Panc1 (cell line): ENCODE measurements around the gene CSNK2A3. TPM values are rescaled to one million over a fixed set of nuclear protein-coding genes. Genes with fewer than 3 reads are reported as not detected.

Source experiments
- ATAC-seq: fragments of 200-7000 bp; cut with Tn5 transposase; 2 replicates; pipeline ENCODE4 v1.9.1; 2020; ENCODE audit warnings: mild to moderate bottlenecking, moderate library complexity
- BruUV-seq: library from RNA; stranded (reverse); fragments of 400-500 nt; replicated peaks from 2 replicates; lab custom pipeline; 2021; lab: Mats Ljungman, UMichigan
- CTCF ChIA-PET: fragments of 300-600 bp; sonication (Branson Sonifier 250); formaldehyde crosslinking; loops from one replicate; lab custom pipeline; 2022; ENCODE audit warnings: antibody characterized with exemption; lab: Charles Lee
- POLR2A ChIA-PET: fragments of 300-600 bp; sonication (Branson Sonifier 250); formaldehyde crosslinking; loops from one replicate; lab custom pipeline; 2022; ENCODE audit warnings: antibody characterized with exemption; lab: Charles Lee
- DNase-seq: peaks from one replicate; pipeline ENCODE4 v3.0.0-alpha.2; 2010; ENCODE audit warnings: low read depth, low spot score
- H3K27ac ChIP-seq: 2 replicates; pipeline ENCODE4 v1.5.1; 2011; ENCODE audit warnings: mild to moderate bottlenecking, low read length, inconsistent platforms
- H3K27me3 ChIP-seq: fragments of 200-500 bp; sonication (Bioruptor generic); 2 replicates; pipeline ENCODE4 v1.6.0; 2014; ENCODE audit warnings: low read length, inconsistent platforms; ENCODE audit not compliant: control insufficient read depth, insufficient read depth
- H3K36me3 ChIP-seq: fragments of 200-500 bp; sonication (Bioruptor generic); 2 replicates; pipeline ENCODE4 v1.5.1; 2014; ENCODE audit warnings: inconsistent platforms, mild to moderate bottlenecking, low read length, moderate library complexity; ENCODE audit not compliant: control insufficient read depth, insufficient read depth
- H3K4me1 ChIP-seq: 2 replicates; pipeline ENCODE4 v1.5.1; 2011; ENCODE audit warnings: inconsistent platforms, mild to moderate bottlenecking, low read length, moderate library complexity; ENCODE audit not compliant: control insufficient read depth, insufficient read depth
- H3K4me3 ChIP-seq, 2 experiments: 2 replicates each; pipeline ENCODE4 v1.5.1; 2011 to 2012; ENCODE audit warnings: low read depth in 2 of 2, low read length in 2 of 2, mild to moderate bottlenecking in 2 of 2, inconsistent platforms in 1 of 2, moderate library complexity in 1 of 2
- H3K9me3 ChIP-seq: fragments of 200-500 bp; sonication (Bioruptor generic); 2 replicates; pipeline ENCODE4 v1.5.1; 2014; ENCODE audit warnings: low read depth, mild to moderate bottlenecking, inconsistent platforms, low read length, moderate library complexity; ENCODE audit not compliant: control insufficient read depth, insufficient read depth
- CTCF ChIP-seq: fragments of 450-650 bp; IDR thresholded peaks from 2 replicates; pipeline ENCODE4 v1.5.1; 2017; ENCODE audit warnings: mild to moderate bottlenecking
- POLR2AphosphoS5 ChIP-seq: IDR thresholded peaks from 2 replicates; pipeline ENCODE4 v1.6.1; 2012; ENCODE audit warnings: mild to moderate bottlenecking, low read depth, low read length, moderate library complexity
- REST ChIP-seq, 2 experiments: IDR thresholded peaks; 2 replicates each; pipeline ENCODE4 v1.6.1; 2011 to 2012; ENCODE audit warnings: low read depth in 2 of 2, control low read depth in 1 of 2, low read length in 1 of 2, mild to moderate bottlenecking in 1 of 2, moderate library complexity in 1 of 2; ENCODE audit not compliant: insufficient read depth in 1 of 2
- SIN3A ChIP-seq: IDR thresholded peaks from 2 replicates; pipeline ENCODE4 v1.6.1; 2012; ENCODE audit warnings: low read depth, mild to moderate bottlenecking, low read length, moderate library complexity, borderline replicate concordance; ENCODE audit not compliant: insufficient read depth
- TCF7L2 ChIP-seq: IDR thresholded peaks from 2 replicates; pipeline ENCODE4 v1.6.1; 2011; ENCODE audit warnings: mild to moderate bottlenecking, low read depth, low read length, inconsistent platforms
- in situ Hi-C: cut with HindIII; loops from 2 replicates; pipeline ENCODE4 v1.10.0; 2016; ENCODE audit warnings: low sequenced_read_pairs, low pct_unique_long_range_greater_than_20kb
- intact Hi-C: fragments of 100-400 bp; cut with micrococcal nuclease; formaldehyde crosslinking; loops from one replicate; pipeline ENCODE4 v1.10.0; 2022; ENCODE audit not compliant: unreplicated experiment
- total RNA-seq: library from RNA; stranded (reverse); gene quantifications from one replicate; pipeline ENCODE4 v1.2.1, GENCODE V29; 2021; ENCODE audit not compliant: unreplicated experiment

Gene CSNK2A3
- total RNA-seq, 1 experiment from 2014 or later, result 2.6 TPM

GRCh38 chr11:11380883-11381282, 27.8 kb upstream of the CSNK2A3 start:
- no peaks in the 10 kb centered on the region for H3K4me1 ChIP-seq
- ChIA-PET CTCF (no interaction called here), POLR2A (no interaction called here)
- intact Hi-C loops, result no loop called here
- H3K4me3 ChIP-seq, result no peak overlapping the region
- H3K27ac ChIP-seq, result no peak overlapping the region
- no peak for ATAC-seq
- in situ Hi-C loops, result no loop called here
- no peaks in the 10 kb centered on the region for H3K36me3 ChIP-seq
- no peaks in the 10 kb centered on the region for H3K27me3 ChIP-seq
- BruUV-seq, result no TSS peak
- no peak for DNase-seq
- H3K9me3 ChIP-seq, result no peaks in the 10 kb centered on the region
- no peak for TF ChIP-seq SIN3A

GRCh38 chr11:11380340-11380739, 27.3 kb upstream of the CSNK2A3 start:
- H3K4me3 ChIP-seq, result no peak overlapping the region
- TF ChIP-seq CTCF (no peak), SIN3A (no peak), REST (IDR thresholded peaks at IDR 0.05; ENCODE audit: insufficient read depth in 1 of 2, low read depth in 2 of 2, low read length in 1 of 2) (no peak), POLR2AphosphoS5 (no peak), TCF7L2 (no peak)
- H3K36me3 ChIP-seq, result no peaks in the 10 kb centered on the region
- DNase-seq (no peak), ATAC-seq (no peak)
- ChIA-PET POLR2A (no interaction called here), CTCF (no interaction called here)
- no peaks in the 10 kb centered on the region for H3K9me3 ChIP-seq
- H3K4me1 ChIP-seq, result no peaks in the 10 kb centered on the region
- intact Hi-C loops (no loop called here), in situ Hi-C loops (no loop called here)
- no peak overlapping the region for H3K27ac ChIP-seq
- no peaks in the 10 kb centered on the region for H3K27me3 ChIP-seq
- BruUV-seq, result no TSS peak

GRCh38 chr11:11379661-11380060, 26.6 kb upstream of the CSNK2A3 start:
- ChIA-PET POLR2A (no interaction called here), CTCF (no interaction called here)
- Histone ChIP-seq H3K4me1 (no peaks in the 10 kb centered on the region), H3K9me3 (no peaks in the 10 kb centered on the region), H3K27ac (no peak overlapping the region), H3K4me3 (no peak overlapping the region), H3K27me3 (no peaks in the 10 kb centered on the region), H3K36me3 (no peaks in the 10 kb centered on the region)
- TF ChIP-seq REST (IDR thresholded peaks at IDR 0.05; ENCODE audit: insufficient read depth in 1 of 2, low read depth in 2 of 2, low read length in 1 of 2) (no peak), SIN3A (no peak), CTCF (no peak), TCF7L2 (no peak), POLR2AphosphoS5 (no peak)
- in situ Hi-C loops, result no loop called here
- intact Hi-C loops, result no loop called here
- BruUV-seq, result no TSS peak
- DNase-seq (no peak), ATAC-seq (no peak)
